DOHH2 (cell line): ENCODE measurements around the gene COX17.
"Not testable (repeated sequence)": the region's sequence is repeated elsewhere in the genome, so short reads cannot be mapped to it uniquely, and the experiment has no call there.

Source experiments
- CTCF ChIP-seq: fragments of 200-600 bp; sonication (generic); IDR thresholded peaks from one replicate; pipeline ENCODE4 v1.5.1; 2014; ENCODE audit warnings: antibody characterized with exemption, mild to moderate bottlenecking, low read depth, low read length; ENCODE audit not compliant: poor library complexity, severe bottlenecking
- EZH2phosphoT487 ChIP-seq: fragments of 200-600 bp; sonication (generic); IDR thresholded peaks from 2 replicates; pipeline ENCODE4 v1.6.1; 2017; ENCODE audit warnings: borderline replicate concordance, mild to moderate bottlenecking, antibody characterized with exemption, low read length, moderate library complexity, mixed read lengths

- not testable (repeated sequence) for TF ChIP-seq EZH2phosphoT487, CTCF
Measured at GRCh38 chr3:119678209-119678608, 1.0 kb upstream of the COX17 start.
